GM19043 (cell line): ENCODE measurements around the gene PEX7.
"Not testable (repeated sequence)": the region's sequence is repeated elsewhere in the genome, so short reads cannot be mapped to it uniquely, and the experiment has no call there.

Experiments used
- ATAC-seq: cut with Tn5 transposase; IDR thresholded peaks from one replicate; pipeline ENCODE4 v1.9.1; 2021; ENCODE audit warnings: low read depth; ENCODE audit not compliant: unreplicated experiment

The PEX7 gene

GRCh38 chr6:136890986-136891385 is 68.6 kb downstream of the PEX7 start:
- no peak for ATAC-seq

DNA sequence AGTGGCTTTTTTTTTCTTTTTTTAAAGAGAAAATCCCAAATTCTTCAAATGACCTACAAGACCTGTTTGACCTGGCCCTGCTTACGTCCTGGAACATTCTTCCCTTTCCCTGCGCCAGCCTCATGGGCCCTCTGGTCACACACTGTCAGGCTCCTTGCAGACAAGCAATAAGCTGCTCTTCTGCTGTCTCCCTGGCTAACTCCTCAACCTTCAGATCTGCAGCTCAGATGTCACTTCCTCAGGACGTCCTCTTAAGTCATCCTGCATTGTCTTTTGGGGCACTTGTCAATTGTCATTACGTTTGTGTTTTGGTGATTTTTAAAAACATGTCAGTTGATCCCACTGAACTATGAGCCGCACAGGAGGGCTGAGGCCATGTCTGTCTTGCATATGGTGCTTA is 70.8 kb downstream of the PEX7 start:
- no peak for ATAC-seq

DNA sequence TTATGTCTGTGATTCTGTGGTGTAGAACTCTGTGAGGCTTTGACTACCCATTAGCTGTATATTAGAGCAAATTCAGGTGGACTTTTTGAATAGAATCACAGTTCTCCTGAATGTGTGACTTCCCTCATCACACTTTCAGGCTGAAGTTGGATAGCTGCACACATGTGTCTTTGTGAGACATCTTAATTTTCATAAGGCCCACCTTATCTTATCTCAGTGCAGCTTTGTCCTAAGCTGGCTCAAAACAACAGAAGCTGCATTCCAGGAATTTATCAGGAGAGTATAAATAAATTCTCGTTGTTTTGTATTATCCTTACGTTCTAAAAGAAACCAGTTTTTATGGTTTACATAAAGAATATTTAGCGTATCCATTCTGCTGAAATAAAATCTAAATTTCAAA is 73.5 kb downstream of the PEX7 start:
- no peak for ATAC-seq

DNA sequence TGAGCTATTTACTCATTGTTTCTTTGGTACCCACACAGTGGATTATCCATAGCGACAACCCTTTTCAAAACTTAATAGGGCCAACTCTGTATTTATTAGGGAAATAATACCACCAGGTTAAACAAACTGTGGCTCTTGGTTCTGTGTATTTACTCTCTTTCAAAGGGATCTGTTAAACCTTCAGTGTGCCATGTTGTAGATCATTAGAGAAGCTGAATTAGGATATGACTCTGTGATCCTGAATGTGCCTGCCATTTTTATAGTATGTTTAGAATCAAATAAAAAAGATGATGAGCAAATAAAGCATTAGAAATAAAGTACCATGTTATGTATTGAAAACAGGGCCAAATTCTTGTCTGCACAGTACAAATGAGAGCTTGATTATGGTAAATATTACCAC is 74.7 kb downstream of the PEX7 start:
- no peak for ATAC-seq

- no peak for ATAC-seq
Observed at GRCh38 chr6:136901212-136901784, 78.9 kb downstream of the PEX7 start.

- ATAC-seq: not testable (repeated sequence)
Observed at GRCh38 chr6:136904477-136904876, 82.1 kb downstream of the PEX7 start.

DNA sequence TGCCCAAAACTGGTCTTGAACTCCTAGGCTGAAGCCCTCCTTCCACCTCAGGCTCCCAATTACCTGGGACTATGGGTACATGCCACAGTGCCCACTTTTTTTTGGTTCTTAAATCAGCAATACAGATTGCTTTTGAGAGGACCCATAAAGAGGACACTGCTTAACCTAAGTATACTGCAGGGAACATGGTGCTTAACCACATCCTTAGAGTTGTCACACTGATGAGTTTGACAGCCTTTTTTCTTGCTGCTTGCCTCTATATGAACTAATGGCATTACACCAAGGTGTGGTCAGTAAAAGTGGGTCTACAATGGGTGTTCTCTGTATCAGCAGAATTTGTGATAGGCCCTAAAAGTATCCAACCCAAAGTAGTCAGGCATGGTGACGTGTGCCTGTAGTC is 92.6 kb downstream of the PEX7 start:
- ATAC-seq: no peak

DNA sequence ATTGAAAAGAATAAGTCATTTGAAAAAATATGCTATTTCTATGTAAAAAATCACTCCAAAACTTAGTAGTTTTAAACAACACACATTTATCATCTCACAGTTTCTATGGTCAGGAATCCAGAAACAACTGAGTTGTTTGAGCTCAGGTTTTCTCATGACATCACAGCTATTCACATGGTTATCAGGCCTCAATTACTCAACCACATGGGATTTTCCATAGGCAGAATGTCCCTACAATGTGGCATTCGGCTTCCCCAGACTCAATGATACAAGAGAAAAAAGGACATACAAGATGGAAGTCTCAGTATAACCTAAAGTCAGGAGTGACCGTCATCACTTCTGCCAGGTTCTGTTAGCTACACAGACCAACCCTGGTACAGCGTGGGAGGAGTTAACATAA is 96.3 kb downstream of the PEX7 start:
- ATAC-seq: no peak

DNA sequence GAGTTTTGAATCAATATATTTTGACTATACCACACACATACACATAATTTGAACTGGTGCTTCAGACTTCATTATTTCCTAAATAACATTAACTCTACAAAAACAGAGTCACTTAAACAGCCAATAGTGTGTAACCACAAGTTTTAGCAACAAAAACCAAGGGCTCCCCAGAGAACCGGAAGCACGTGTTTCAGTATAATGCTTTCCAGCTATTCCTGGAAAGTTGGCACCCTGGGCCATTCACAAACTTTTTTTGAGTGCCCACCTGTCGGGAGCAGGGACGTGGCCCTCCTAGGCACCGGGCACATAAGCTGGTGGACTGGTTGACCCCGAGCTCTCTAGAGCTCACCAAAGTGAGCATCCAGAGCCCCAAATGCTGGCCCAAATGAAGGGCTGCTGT is 97.8 kb downstream of the PEX7 start:
- no peak for ATAC-seq

DNA sequence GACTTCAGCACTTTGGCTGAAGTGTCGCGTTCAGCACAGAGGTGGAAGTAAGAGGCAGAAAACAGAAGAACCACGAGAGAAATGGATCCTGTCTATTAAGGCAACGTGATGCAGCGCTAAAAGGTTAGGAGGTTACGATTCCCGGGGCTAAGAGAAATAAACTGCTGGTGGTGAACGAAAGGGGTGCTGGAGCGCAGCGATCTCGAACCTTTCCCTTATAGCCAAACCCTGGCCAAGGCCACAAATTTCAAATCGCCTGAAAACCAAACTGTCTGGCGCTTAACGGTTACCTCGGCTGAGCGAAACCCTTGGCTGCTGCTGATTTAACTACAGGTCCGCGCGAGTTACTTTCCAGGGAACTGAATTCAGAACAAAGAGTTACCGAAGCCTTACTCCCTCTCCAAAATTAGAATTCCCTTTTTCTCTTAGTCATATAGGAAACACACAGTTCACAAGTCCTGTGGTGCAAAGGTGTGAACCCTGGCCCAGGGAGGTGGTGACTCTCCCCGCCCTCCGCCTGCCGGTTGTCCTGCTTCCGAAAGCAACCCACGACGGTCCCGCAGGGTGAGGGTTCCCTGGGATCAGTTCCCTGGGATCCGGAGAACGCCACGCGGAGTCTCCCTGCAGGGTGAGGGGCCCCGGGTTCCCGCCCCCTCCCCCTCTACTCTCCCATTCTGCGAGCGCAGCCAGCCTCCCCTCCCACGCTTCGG is 98.4 kb downstream of the PEX7 start:
- ATAC-seq: no peak

DNA sequence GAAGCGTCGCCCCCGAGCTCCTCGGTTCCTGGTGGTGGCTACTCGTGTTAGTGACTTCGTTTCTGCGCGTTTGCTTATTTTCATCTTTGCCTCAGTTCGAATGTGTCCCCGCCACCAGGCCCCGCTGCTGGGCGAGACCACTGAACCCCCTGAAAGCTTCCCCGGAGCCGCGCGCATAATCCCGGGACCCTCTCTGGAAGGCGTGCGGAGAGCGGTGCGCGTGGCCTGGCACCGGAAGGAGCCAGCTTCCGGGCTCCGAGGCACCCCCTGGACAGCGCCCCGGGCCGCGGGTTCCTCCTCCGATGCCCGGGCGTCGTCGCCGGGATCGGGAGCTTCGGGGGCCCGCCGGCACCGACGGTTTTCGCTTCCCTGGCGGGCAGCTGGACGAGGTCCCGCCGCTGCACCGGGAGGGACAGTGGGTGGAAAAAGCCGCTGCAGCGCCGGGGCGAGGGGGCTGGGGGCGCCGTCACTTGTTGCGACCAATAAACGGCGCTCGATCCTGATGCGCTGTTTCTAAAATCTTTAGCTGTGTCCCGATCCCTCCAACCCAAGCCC is 99.1 kb downstream of the PEX7 start:
- ATAC-seq: no peak

DNA sequence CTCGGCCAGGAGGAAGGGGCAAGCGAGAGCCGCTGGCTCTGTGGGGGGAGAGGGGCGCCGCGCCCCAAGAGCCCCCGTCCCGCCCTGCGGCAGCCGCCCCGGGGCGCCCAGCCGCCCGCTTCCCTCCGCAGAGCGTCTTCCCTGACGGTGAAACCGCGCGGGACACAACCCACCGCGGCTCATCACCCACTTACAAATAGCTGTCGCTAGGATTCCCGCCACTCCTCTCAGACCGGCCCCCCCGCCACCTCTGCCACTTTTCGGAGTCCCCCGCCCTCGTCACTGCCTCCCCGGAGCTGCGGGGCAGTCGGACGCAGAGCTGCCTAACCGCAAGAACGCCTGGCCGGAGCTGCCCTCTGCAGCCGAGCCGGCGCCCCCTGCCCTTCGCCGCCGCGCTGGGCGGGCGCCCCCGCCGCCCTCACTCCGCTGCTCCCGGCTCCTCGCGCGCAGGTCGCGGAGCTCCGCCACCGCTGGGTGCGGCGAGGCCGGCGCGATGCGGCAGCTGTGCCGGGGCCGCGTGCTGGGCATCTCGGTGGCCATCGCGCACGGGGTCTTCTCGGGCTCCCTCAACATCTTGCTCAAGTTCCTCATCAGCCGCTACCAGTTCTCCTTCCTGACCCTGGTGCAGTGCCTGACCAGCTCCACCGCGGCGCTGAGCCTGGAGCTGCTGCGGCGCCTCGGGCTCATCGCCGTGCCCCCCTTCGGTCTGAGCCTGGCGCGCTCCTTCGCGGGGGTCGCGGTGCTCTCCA is 99.7 kb downstream of the PEX7 start, which contains the start of gene SLC35D3:
Gene SLC35D3 (plus strand): TSS at position 366 of the 749 bp plus-strand sequence. CDS start 128 bp downstream, at position 494.
- no peak for ATAC-seq

GRCh38 chr6:136922685-136923006 is 100.3 kb downstream of the PEX7 start:
- no peak for ATAC-seq

DNA sequence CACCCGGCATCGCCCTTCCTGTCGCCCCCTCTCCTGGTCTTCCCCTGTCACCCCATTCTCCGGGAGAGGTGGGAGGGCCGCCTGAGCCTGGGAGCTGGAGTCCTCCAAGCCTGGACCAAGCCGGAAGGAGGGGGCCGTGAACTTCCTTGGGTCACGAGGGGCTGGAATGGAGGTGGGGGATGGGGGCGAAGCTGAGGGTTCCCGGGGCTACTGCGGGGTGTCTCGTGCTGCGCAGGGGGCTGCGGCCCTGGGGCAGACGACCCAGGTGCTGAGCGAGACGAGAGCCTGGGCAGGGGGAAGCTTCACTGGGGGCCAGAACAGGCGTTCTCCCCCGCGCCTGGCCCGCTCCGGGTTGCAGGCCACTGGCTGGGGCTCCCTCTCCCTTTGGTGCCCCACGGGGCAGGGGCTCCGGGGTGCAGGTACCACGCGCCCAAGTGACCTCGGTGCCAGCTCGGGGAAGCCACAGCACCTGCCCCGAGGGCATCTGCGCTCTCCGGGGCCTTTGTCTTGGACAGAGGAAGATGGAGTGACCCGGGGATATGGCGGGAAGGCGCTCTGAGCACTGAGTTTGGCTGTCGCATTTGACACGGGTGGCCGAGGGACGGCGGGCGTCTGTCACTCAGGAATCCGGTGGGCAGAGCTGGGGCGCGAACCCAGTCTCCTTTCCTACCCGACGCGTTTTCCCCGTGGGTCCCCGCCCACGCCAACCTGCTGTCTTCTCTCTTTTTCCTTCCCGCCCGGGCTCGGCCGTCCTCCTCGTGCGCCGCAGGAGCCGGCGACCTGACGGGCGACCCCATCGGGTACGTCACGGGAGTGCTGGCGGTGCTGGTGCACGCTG is 100.9 kb downstream of the PEX7 start:
- ATAC-seq: no peak

DNA sequence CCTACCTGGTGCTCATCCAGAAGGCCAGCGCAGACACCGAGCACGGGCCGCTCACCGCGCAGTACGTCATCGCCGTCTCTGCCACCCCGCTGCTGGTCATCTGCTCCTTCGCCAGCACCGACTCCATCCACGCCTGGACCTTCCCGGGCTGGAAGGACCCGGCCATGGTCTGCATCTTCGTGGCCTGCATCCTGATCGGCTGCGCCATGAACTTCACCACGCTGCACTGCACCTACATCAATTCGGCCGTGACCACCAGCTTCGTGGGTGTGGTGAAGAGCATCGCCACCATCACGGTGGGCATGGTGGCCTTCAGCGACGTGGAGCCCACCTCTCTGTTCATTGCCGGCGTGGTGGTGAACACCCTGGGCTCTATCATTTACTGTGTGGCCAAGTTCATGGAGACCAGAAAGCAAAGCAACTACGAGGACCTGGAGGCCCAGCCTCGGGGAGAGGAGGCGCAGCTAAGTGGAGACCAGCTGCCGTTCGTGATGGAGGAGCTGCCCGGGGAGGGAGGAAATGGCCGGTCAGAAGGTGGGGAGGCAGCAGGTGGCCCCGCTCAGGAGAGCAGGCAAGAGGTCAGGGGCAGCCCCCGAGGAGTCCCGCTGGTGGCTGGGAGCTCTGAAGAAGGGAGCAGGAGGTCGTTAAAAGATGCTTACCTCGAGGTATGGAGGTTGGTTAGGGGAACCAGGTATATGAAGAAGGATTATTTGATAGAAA is 101.7 kb downstream of the PEX7 start:
- no peak for ATAC-seq

GRCh38 chr6:136926383-136926782 is 104.0 kb downstream of the PEX7 start:
- ATAC-seq: no peak

GRCh38 chr6:136927292-136927691 is 104.9 kb downstream of the PEX7 start:
- no peak for ATAC-seq

GRCh38 chr6:136930528-136930927 is 108.1 kb downstream of the PEX7 start:
- ATAC-seq: no peak

DNA sequence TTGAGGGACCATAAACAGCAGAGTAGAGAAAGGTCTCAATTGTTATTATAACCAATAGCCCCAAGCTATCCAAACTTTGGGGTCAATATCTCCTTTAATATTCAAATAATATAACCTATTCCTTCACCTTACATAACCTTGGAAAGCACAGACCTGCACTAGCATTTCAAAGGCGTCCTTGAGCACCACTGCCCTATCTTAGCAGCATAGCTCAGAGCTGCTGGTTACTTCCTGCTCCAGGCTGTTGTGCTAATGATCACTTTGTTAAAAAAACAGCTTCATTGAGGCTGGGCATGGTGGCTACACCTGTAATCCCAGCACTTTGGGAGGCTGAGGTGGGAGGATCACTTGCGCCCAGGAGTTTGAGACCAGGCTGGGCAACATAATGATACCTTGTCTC is 110.2 kb downstream of the PEX7 start:
- ATAC-seq: no peak

DNA sequence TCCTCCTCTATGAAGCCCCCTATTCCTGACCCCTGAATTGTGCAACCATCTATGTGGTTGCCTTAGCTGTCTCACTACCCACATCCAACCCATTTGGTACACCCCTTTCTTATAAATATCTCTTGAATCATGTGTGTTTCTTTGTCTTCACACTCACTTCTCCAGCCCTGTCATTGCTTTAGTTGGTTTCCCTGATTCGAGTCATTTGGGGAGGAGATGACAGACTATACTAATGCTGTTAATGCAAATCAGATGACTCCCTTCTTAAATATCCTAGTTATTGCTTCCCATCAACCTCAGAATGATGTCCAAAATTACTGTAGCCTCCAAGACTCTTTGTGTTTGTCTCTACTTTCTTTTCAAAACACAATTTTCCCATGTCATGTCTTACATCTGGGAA is 122.7 kb downstream of the PEX7 start:
- ATAC-seq: no peak
